ENCODE data around the gene SDHB. TPM values are rescaled to one million over a fixed set of nuclear protein-coding genes. Genes with fewer than 3 reads are reported as not detected.

Gene SDHB
- total and polyA plus RNA-seq, 2 of the 8 experiments (the other 6 are each of a cell fraction or from before 2014, with no cell fraction given): 84.0 to 98.7 TPM

- no peak for FAIRE-seq
Measured at GRCh38 chr1:17052038-17052437, 1.8 kb downstream of the SDHB start.

More at GRCh38 chr1:17052038-17052437, 1.8 kb downstream of the SDHB start:
- Histone ChIP-seq H3K4ac (replicated peaks; ENCODE audit: insufficient read length, low read depth, low read length) (no peak overlapping the region), H2BK12ac (ENCODE audit: low read depth, low read length) (no peak overlapping the region), H3K4me2 (ENCODE audit: insufficient read depth in 1 of 2, low read depth in 2 of 2, low read length in 2 of 2) (no peak overlapping the region; a peak in 1 of 4 replicates), H3K23ac (ENCODE audit: insufficient read length) (no peak overlapping the region), H3K4me1 (replicated peaks in 1 of 4; ENCODE audit: control insufficient read depth in 3 of 4, insufficient read depth in 4 of 4, low read length in 3 of 4) (peaks cover 0 to 7% (median 0%) of the 10 kb centered on the region in 4 experiments; a peak in 1 of 7 replicates), H3K36me3 (ENCODE audit: control insufficient read depth in 2 of 4, insufficient read depth in 4 of 4, low read length in 3 of 4) (peaks cover 0 to 10% (median 6%) of the 10 kb centered on the region in 4 experiments; a peak in 6 of 8 replicates), H4K5ac (ENCODE audit: insufficient read length, low read depth, low read length) (no peak overlapping the region), H3K79me1 (ENCODE audit: low read depth, low read length) (peaks cover 5% of the 10 kb centered on the region; the same call in 1 of the 2 replicates), H2BK15ac (ENCODE audit: low read length) (no peak overlapping the region), H2BK20ac (ENCODE audit: low read length) (no peak overlapping the region), H3K4me3 (ENCODE audit: extremely low read depth in 1 of 4, insufficient read depth in 2 of 4, low read depth in 3 of 4, low read length in 4 of 4) (no peak overlapping the region), H3K14ac (ENCODE audit: insufficient read length) (no peak overlapping the region), H3K18ac (ENCODE audit: extremely low read depth, low read length) (no peak overlapping the region), H3K27me3 (replicated peaks in 1 of 4; ENCODE audit: control insufficient read depth in 3 of 4, extremely low read depth in 1 of 4, insufficient read depth in 3 of 4, low read length in 3 of 4) (no peaks in the 10 kb centered on the region), H2BK120ac (replicated peaks; ENCODE audit: low read depth, low read length) (no peak overlapping the region), H3K9me3 (ENCODE audit: insufficient read depth in 2 of 2, low read depth in 1 of 2, low read length in 1 of 2) (no peaks in the 10 kb centered on the region), H2AFZ (ENCODE audit: low read length) (no peak overlapping the region), H2AK5ac (ENCODE audit: low read depth, low read length) (no peak overlapping the region), H3K79me2 (ENCODE audit: control insufficient read depth in 1 of 2, insufficient read depth in 2 of 2, low read length in 2 of 2) (peaks cover 10 to 42% of the 10 kb centered on the region in 2 experiments), H3K56ac (replicated peaks; ENCODE audit: insufficient read length, low read depth, low read length) (no peak overlapping the region), H3K27ac (ENCODE audit: low read depth, low read length) (no peak overlapping the region), H3K9ac (replicated peaks in 1 of 4; ENCODE audit: extremely low read depth in 1 of 4, low read depth in 3 of 4, low read length in 3 of 4) (no peak overlapping the region), H4K91ac (replicated peaks; ENCODE audit: insufficient read length, low read length) (no peak overlapping the region), H3K23me2 (ENCODE audit: low read depth, low read length) (peaks cover 5% of the 10 kb centered on the region), H4K8ac (ENCODE audit: extremely low read depth, insufficient read depth, low read length) (no peak overlapping the region), H4K20me1 (replicated peaks in 1 of 2; ENCODE audit: control insufficient read depth in 1 of 2, insufficient read depth in 2 of 2, low read length in 2 of 2) (no peaks in the 10 kb centered on the region), H2BK5ac (ENCODE audit: low read depth, low read length) (no peak overlapping the region)
- no peak for DNase-seq (ENCODE audit: low read depth in 1 of 2, low spot score in 2 of 2)
- 100% methylated on average over 1 of the region's 1 CpG; no CpG with 5 or more reads in 1 of the 2 experiments for WGBS, 2 experiments (ENCODE audit: extremely low coverage in 1 of 2, insufficient coverage in 1 of 2, insufficient read length in 1 of 2, insufficient replicate concordance in 2 of 2, low coverage in 1 of 2, low lambda C conversion rate in 2 of 2, missing lambda C conversion rate in 1 of 2)
- no peak for TF ChIP-seq CEBPB (IDR thresholded peaks at IDR 0.05; ENCODE audit: low read depth, low read length)
- no peak for TF ChIP-seq SIX5 (IDR thresholded peaks at IDR 0.05; ENCODE audit: low read depth, low read length)
- TF ChIP-seq FOSL1 (IDR thresholded peaks at IDR 0.05; ENCODE audit: insufficient read depth, low read depth, low read length): no peak
- no peak for TF ChIP-seq POLR2AphosphoS5 (IDR thresholded peaks at IDR 0.05; ENCODE audit: low read depth, low read length)
- no peak for TF ChIP-seq RBBP5 (IDR thresholded peaks at IDR 0.05; ENCODE audit: borderline replicate concordance, low read depth, low read length)
- no peak for TF ChIP-seq USF2 (IDR thresholded peaks at IDR 0.05; ENCODE audit: low read length)
- ChIA-PET POLR2A (ENCODE audit: partially characterized antibody) (interaction anchor here (0.6 to 1.1 kb wide), 3 partner anchors 12 to 52 kb away, joined by 3 to 4 read pairs (median 3); no protein-coding TSS in a partner anchor), CTCF (ENCODE audit: partially characterized antibody) (interaction anchor here (1.2 kb wide), 2 partner anchors 100 to 319 kb away, joined by 3 to 7 read pairs; no protein-coding TSS in a partner anchor)
